A673 (cell line): ENCODE data around the gene ARL5C. TPM values are rescaled to one million over a fixed set of nuclear protein-coding genes. Genes with fewer than 3 reads are reported as not detected.

Experiments used
- BruUV-seq: library from RNA; stranded (reverse); fragments of 400-500 nt; replicated peaks from 2 replicates; lab custom pipeline; 2021; lab: Mats Ljungman, UMichigan
- CTCF ChIA-PET: fragments of 300-600 bp; sonication (Branson Sonifier 250); formaldehyde crosslinking; loops from one replicate; lab custom pipeline; 2022; ENCODE audit warnings: antibody characterized with exemption; lab: Charles Lee
- POLR2A ChIA-PET: fragments of 300-600 bp; sonication (Branson Sonifier 250); formaldehyde crosslinking; loops from one replicate; lab custom pipeline; 2022; ENCODE audit warnings: antibody characterized with exemption; ENCODE audit not compliant: low non-redundant PET; lab: Charles Lee
- DNase-seq: peaks from one replicate; pipeline ENCODE4 v3.0.0-alpha.2; 2015; ENCODE audit warnings: low spot score
- H3K27ac ChIP-seq: fragments of 200-600 bp; sonication (generic); 2 replicates; pipeline ENCODE4 v1.5.1; 2016; ENCODE audit warnings: mixed run types, low read depth, mild to moderate bottlenecking, mixed read lengths, antibody characterized with exemption, low read length; ENCODE audit not compliant: poor library complexity, severe bottlenecking
- H3K27me3 ChIP-seq: fragments of 200-600 bp; sonication (generic); replicated peaks from 2 replicates; pipeline ENCODE4 v1.6.1; 2017; ENCODE audit warnings: mixed run types, low read depth, mild to moderate bottlenecking, mixed read lengths, antibody characterized with exemption, low read length; ENCODE audit not compliant: insufficient read depth, poor library complexity
- H3K36me3 ChIP-seq: fragments of 200-600 bp; sonication (generic); 2 replicates; pipeline ENCODE4 v1.6.1; 2016; ENCODE audit warnings: mixed run types, mild to moderate bottlenecking, mixed read lengths, antibody characterized with exemption, low read length; ENCODE audit not compliant: insufficient read depth, poor library complexity, severe bottlenecking
- H3K4me1 ChIP-seq: fragments of 200-600 bp; sonication (generic); 2 replicates; pipeline ENCODE4 v1.6.1; 2017; ENCODE audit warnings: mixed run types, mild to moderate bottlenecking, mixed read lengths, antibody characterized with exemption, low read length; ENCODE audit not compliant: insufficient read depth, poor library complexity, severe bottlenecking
- H3K4me3 ChIP-seq: fragments of 200-600 bp; sonication (generic); 2 replicates; pipeline ENCODE4 v1.5.1; 2016; ENCODE audit warnings: low read depth, mixed run types, mild to moderate bottlenecking, mixed read lengths, low read length; ENCODE audit not compliant: poor library complexity, severe bottlenecking
- H3K9me3 ChIP-seq: fragments of 200-600 bp; sonication (generic); 2 replicates; pipeline ENCODE4 v1.6.1; 2016; ENCODE audit warnings: mixed run types, low read depth, mild to moderate bottlenecking, mixed read lengths, antibody characterized with exemption, low read length; ENCODE audit not compliant: poor library complexity, severe bottlenecking
- EZH2 ChIP-seq: fragments of 200-600 bp; sonication (generic); IDR thresholded peaks from 2 replicates; pipeline ENCODE4 v1.6.1; 2017; ENCODE audit warnings: borderline replicate concordance, low read depth, mild to moderate bottlenecking, mixed read lengths, antibody characterized with exemption, low read length; ENCODE audit not compliant: poor library complexity, severe bottlenecking
- intact Hi-C: fragments of 100-400 bp; cut with micrococcal nuclease; formaldehyde crosslinking; loops from one replicate; pipeline ENCODE4 v1.10.0; 2022; ENCODE audit not compliant: unreplicated experiment
- total RNA-seq: library from RNA; stranded (reverse); gene quantifications from 2 replicates; pipeline ENCODE4 v1.2.3, GENCODE V29; 2021
- TF ChIP-seq, protein P1 (sequence below): fragments of 300-800, 200-600 bp; sonication (generic); conservative IDR thresholded peaks from 2 replicates; pipeline ENCODE4 v1.5.1; 2017; ENCODE audit warnings: low read depth, mild to moderate bottlenecking, antibody characterized with exemption, low read length, moderate library complexity, mixed read lengths

The ARL5C gene
- total RNA-seq, 1 experiment from 2014 or later, result not detected

DNA sequence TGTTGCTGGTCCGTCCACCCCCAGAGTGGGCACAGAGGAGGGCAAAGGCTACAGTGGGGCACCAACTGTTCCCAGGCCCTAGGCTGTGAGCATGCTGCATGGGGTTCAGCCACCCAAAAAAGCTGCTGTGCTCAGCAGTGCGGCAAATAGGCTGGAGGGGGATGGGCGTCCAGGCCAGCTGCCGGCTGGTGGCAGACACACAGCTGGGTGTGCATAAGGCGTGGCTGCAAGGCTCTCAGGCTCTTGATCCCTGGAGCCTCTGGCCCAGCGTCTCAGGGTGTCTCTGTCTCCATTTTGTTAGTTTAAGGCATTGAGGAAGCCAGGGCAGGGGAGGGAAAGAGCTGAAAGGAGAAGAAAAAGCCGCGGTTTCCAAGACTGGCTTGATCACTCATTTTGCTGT is 42.9 kb upstream of the ARL5C start:
- Histone ChIP-seq H3K4me3 (no peak overlapping the region), H3K9me3 (no peaks in the 10 kb centered on the region), H3K4me1 (peaks cover 22% of the 10 kb centered on the region), H3K36me3 (peaks cover 6% of the 10 kb centered on the region), H3K27me3 (no peaks in the 10 kb centered on the region), H3K27ac (peak overlapping the region; percentile 82)
- ChIA-PET POLR2A (interaction anchor here (0.6 to 1.1 kb wide), 3 partner anchors 9 to 459 kb away, joined by 3 to 6 read pairs (median 4); partner anchors contain the start of gene RPL19), CTCF (interaction anchor here (1.0 to 3.7 kb wide), 4 partner anchors 24 to 36 kb away, joined by 3 to 40 read pairs (median 4); no protein-coding TSS in a partner anchor)
- DNase-seq, result peak; percentile 65
- TF ChIP-seq, protein P1, sequence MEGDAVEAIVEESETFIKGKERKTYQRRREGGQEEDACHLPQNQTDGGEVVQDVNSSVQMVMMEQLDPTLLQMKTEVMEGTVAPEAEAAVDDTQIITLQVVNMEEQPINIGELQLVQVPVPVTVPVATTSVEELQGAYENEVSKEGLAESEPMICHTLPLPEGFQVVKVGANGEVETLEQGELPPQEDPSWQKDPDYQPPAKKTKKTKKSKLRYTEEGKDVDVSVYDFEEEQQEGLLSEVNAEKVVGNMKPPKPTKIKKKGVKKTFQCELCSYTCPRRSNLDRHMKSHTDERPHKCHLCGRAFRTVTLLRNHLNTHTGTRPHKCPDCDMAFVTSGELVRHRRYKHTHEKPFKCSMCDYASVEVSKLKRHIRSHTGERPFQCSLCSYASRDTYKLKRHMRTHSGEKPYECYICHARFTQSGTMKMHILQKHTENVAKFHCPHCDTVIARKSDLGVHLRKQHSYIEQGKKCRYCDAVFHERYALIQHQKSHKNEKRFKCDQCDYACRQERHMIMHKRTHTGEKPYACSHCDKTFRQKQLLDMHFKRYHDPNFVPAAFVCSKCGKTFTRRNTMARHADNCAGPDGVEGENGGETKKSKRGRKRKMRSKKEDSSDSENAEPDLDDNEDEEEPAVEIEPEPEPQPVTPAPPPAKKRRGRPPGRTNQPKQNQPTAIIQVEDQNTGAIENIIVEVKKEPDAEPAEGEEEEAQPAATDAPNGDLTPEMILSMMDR, result no peak
- intact Hi-C loops, result no loop called here
- BruUV-seq, result no TSS peak

DNA sequence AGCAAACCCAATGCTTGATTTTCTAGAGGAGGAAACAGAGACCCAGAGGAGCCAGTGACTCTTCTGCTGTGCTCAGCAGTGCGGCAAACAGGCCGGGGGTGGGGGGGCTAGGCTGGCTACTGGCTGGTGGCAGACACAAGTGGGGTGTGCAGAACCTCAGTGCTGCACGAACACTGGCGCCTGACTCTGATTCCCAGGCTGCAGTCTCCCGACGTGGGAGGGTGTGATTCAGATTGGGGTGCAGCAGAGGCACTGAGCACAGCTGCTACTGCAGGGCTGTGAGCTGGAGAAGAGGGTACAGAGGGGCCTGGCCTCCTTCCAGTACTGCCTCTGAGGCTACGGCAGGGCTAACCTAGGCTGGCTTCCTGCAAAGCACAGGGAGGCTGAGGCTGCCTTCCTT is 42.2 kb upstream of the ARL5C start:
- no peaks in the 10 kb centered on the region for H3K9me3 ChIP-seq
- no peak for DNase-seq
- no peaks in the 10 kb centered on the region for H3K27me3 ChIP-seq
- intact Hi-C loops, result no loop called here
- no peak overlapping the region for H3K4me3 ChIP-seq
- TF ChIP-seq EZH2, result no peak
- TF ChIP-seq, protein P1, result no peak
- peaks cover 13% of the 10 kb centered on the region for H3K36me3 ChIP-seq
- ChIA-PET CTCF (interaction anchor here (1.2 to 3.7 kb wide), 2 partner anchors 27 to 37 kb away, joined by 3 to 40 read pairs; no protein-coding TSS in a partner anchor), POLR2A (no interaction called here)
- no peak overlapping the region for H3K27ac ChIP-seq
- H3K4me1 ChIP-seq, result peaks cover 22% of the 10 kb centered on the region
- no TSS peak for BruUV-seq

DNA sequence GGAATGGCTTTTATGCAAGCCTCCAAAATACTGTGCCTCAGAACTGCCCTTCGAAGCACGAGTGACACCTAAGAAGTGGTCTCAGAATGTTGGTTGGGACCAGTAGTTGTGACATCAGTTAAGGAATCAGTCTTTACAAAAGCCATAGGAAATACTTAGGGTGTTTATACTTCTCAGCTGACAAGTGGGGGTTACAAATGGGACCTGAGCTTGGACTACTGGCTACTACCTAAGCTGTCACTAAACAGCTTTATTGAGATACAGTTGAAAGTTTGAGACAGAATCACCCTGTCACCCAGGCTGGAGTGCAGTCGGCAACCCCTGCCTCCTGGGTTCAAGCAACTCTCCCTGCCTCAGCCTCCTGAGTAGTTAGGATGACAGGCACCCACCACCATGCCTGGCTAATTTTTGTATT is 39.2 kb upstream of the ARL5C start:
- TF ChIP-seq, protein P1, result no peak
- no peak for TF ChIP-seq EZH2
- BruUV-seq, result no TSS peak
- no peak overlapping the region for H3K4me3 ChIP-seq
- no peak for DNase-seq
- ChIA-PET CTCF (interaction anchor here (0.5 kb wide), 1 partner anchor 68 kb away, joined by 4 read pairs; no protein-coding TSS in a partner anchor), POLR2A (no interaction called here)
- peaks cover 36% of the 10 kb centered on the region for H3K4me1 ChIP-seq
- peaks cover 33% of the 10 kb centered on the region for H3K36me3 ChIP-seq
- no peaks in the 10 kb centered on the region for H3K9me3 ChIP-seq
- H3K27me3 ChIP-seq, result no peaks in the 10 kb centered on the region
- intact Hi-C loops, result no loop called here
- H3K27ac ChIP-seq, result no peak overlapping the region
